Colonic mucosa (tissue), 4 donors: ENCODE results near the gene UNK. TPM values are rescaled to one million over a fixed set of nuclear protein-coding genes. Genes with fewer than 3 reads are reported as not detected.
"Not testable (repeated sequence)": the region's sequence is repeated elsewhere in the genome, so short reads cannot be mapped to it uniquely, and the experiment has no call there.

Experiments
- DNase-seq: peaks from one replicate; pipeline ENCODE4 v3.0.0-alpha.2; 2020
- H3K27ac ChIP-seq: fragments of 200-600 bp; one replicate; pipeline ENCODE4 v1.8.0; 2021
- H3K27me3 ChIP-seq: fragments of 200-600 bp; one replicate; pipeline ENCODE4 v1.8.0; 2021
- H3K36me3 ChIP-seq: fragments of 200-600 bp; one replicate; pipeline ENCODE4 v1.8.0; 2021
- H3K4me1 ChIP-seq: fragments of 200-600 bp; one replicate; pipeline ENCODE4 v1.8.0; 2021; ENCODE audit warnings: mild to moderate bottlenecking
- H3K4me3 ChIP-seq: fragments of 200-600 bp; one replicate; pipeline ENCODE4 v1.8.0; 2021
- H3K9ac ChIP-seq, 2 donors: one replicate each; pipeline ENCODE4 v1.7.0; 2013; ENCODE audit warnings: control low read depth in 2 of 2, low read depth in 2 of 2, low read length in 2 of 2
- H3K9me3 ChIP-seq: fragments of 200-600 bp; one replicate; pipeline ENCODE4 v1.8.0; 2021
- CTCF ChIP-seq: fragments of 200-600 bp; IDR thresholded peaks from one replicate; pipeline ENCODE4 v1.8.0; 2022; ENCODE audit warnings: antibody characterized with exemption, mild to moderate bottlenecking
- intact Hi-C: fragments of 100-400 bp; cut with DNase I; formaldehyde crosslinking; loops from one replicate; pipeline ENCODE4 v1.14.1; 2022
- total RNA-seq, 2 donors: library from RNA; stranded (reverse); fragmentation: NEBNext Ultra II Directional in 1 of 2; extraction: Animal tissue kit (Norgen Biotek cat#: 25700) in 1 of 2; gene quantifications; one replicate each; pipeline ENCODE4 v1.2.1, GENCODE V29; 2021
- donor health status: healthy.
- donor health status: DM: no; HTN: no; CAD: no.
- donor health status: DM: no; HTN: no; CAD: no.

Gene UNK
- total RNA-seq, 2 donors from 2014 or later, result 18.4 to 26.0 TPM

GRCh38 chr17:75864448-75864871 lies 79.9 kb downstream of the UNK start:
- Histone ChIP-seq H3K4me3 (no peak overlapping the region), H3K27me3 (no peaks in the 10 kb centered on the region), H3K27ac (peak overlapping the region; percentile 42), H3K9me3 (no peaks in the 10 kb centered on the region), H3K9ac (peak overlapping the region; percentile 14 to 40), H3K36me3 (no peaks in the 10 kb centered on the region), H3K4me1 (peaks cover 3% of the 10 kb centered on the region)
- TF ChIP-seq CTCF, result no peak
- DNase-seq, result peak; percentile 58
- intact Hi-C loops, result no loop called here

- H3K4me1 ChIP-seq, intact Hi-C loops: not testable (repeated sequence)
These were observed 80.3 kb downstream of the UNK start for GRCh38 chr17:75864887-75865286.

GRCh38 chr17:75865404-75866188 lies 81.0 kb downstream of the UNK start:
- H3K36me3 ChIP-seq, H3K9me3 ChIP-seq, DNase-seq, H3K4me3 ChIP-seq, H3K4me1 ChIP-seq, H3K27me3 ChIP-seq, H3K27ac ChIP-seq, intact Hi-C loops, H3K9ac ChIP-seq: not testable (repeated sequence)

More at GRCh38 chr17:75864887-75865286, 80.3 kb downstream of the UNK start:
- H3K4me3 ChIP-seq, H3K9ac ChIP-seq, H3K27me3 ChIP-seq, H3K36me3 ChIP-seq, H3K9me3 ChIP-seq, DNase-seq: not testable (repeated sequence)
- H3K27ac ChIP-seq, result peak overlapping the region; percentile 42

GRCh38 chr17:75868730-75869281 lies 84.2 kb downstream of the UNK start:
- DNase-seq, H3K9ac ChIP-seq, H3K4me3 ChIP-seq, H3K36me3 ChIP-seq, intact Hi-C loops, H3K27me3 ChIP-seq, H3K9me3 ChIP-seq, H3K4me1 ChIP-seq: not testable (repeated sequence)
- peak overlapping the region; percentile 72 for H3K27ac ChIP-seq

GRCh38 chr17:75869282-75870141 lies 84.9 kb downstream of the UNK start:
- intact Hi-C loops, result no loop called here

GRCh38 chr17:75870228-75870627 lies 85.6 kb downstream of the UNK start:
- Histone ChIP-seq H3K9ac (peak overlapping the region in 1 of 2 donors; percentile 6), H3K27ac (peak overlapping the region; percentile 72)
- H3K4me3 ChIP-seq, intact Hi-C loops, DNase-seq, H3K27me3 ChIP-seq, H3K4me1 ChIP-seq, H3K36me3 ChIP-seq, H3K9me3 ChIP-seq: not testable (repeated sequence)

More at GRCh38 chr17:75869282-75870141, 84.9 kb downstream of the UNK start:
- Histone ChIP-seq H3K9ac (peak overlapping the region in 1 of 2 donors; percentile 6), H3K36me3 (peaks cover 5% of the 10 kb centered on the region), H3K4me1 (peaks cover 10% of the 10 kb centered on the region), H3K27ac (peak overlapping the region; percentile 72), H3K9me3 (no peaks in the 10 kb centered on the region), H3K27me3 (no peaks in the 10 kb centered on the region), H3K4me3 (no peak overlapping the region)
- TF ChIP-seq CTCF, result no peak
- DNase-seq, result peak; percentile 80
